WTC11 (cell line): ENCODE data around the gene GCAT.

Experiments
- CBFB ChIP-seq: sonication (generic); formaldehyde crosslinking; IDR thresholded peaks from 2 replicates; pipeline ENCODE4 v1.8.1; 2022; ENCODE audit warnings: mild to moderate bottlenecking, low read depth, missing genetic modification reagents
- CREB1 ChIP-seq: sonication (generic); formaldehyde crosslinking; IDR thresholded peaks from 2 replicates; pipeline ENCODE4 v1.8.0; 2023; ENCODE audit warnings: mild to moderate bottlenecking, missing genetic modification reagents
- CTCF ChIP-seq: fragments of 200-600 bp; IDR thresholded peaks from 2 replicates; pipeline ENCODE4 v1.8.0; 2022; ENCODE audit warnings: antibody characterized with exemption
- GABPB1 ChIP-seq: sonication (generic); formaldehyde crosslinking; IDR thresholded peaks from 2 replicates; pipeline ENCODE4 v1.8.1; 2023; ENCODE audit warnings: mild to moderate bottlenecking, missing genetic modification reagents
- SP1 ChIP-seq: sonication (generic); formaldehyde crosslinking; conservative IDR thresholded peaks from 2 replicates; pipeline ENCODE4 v1.8.1; 2022; ENCODE audit warnings: missing genetic modification reagents
- USF2 ChIP-seq: sonication (generic); formaldehyde crosslinking; IDR thresholded peaks from 2 replicates; pipeline ENCODE4 v1.8.1; 2023; ENCODE audit warnings: mild to moderate bottlenecking, missing genetic modification reagents, moderate library complexity
- ZBTB43 ChIP-seq: sonication (generic); formaldehyde crosslinking; IDR thresholded peaks from 2 replicates; pipeline ENCODE4 v1.8.1; 2023; ENCODE audit warnings: mild to moderate bottlenecking, missing genetic modification reagents
- ZNF121 ChIP-seq: sonication (generic); formaldehyde crosslinking; IDR thresholded peaks from 2 replicates; pipeline ENCODE4 v1.8.0; 2023; ENCODE audit warnings: missing genetic modification reagents
- TF ChIP-seq, protein P1 (sequence below): sonication (generic); formaldehyde crosslinking; IDR thresholded peaks from 2 replicates; pipeline ENCODE4 v1.8.1; 2023; ENCODE audit warnings: mild to moderate bottlenecking, moderate library complexity, missing genetic modification reagents

DNA sequence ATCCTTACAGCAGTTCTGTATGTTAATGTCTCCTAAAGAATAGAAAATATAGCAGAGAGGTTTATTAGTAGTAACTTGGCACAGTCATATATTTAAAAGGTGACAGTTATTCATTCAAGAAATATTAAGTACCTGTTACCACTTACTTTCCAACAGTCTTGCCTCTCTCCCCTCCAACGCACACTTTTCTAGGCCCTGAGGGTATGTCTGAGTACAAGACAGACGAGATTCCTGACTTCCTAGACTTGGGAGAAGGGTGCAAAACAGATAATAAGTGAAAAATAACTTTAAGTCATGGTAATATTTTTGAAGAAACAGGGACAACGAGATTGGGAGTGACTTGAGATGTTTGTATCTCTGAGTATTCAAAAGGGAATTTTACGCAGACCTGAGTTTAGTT, 43.1 kb downstream of the GCAT start:
- TF ChIP-seq, protein P1, sequence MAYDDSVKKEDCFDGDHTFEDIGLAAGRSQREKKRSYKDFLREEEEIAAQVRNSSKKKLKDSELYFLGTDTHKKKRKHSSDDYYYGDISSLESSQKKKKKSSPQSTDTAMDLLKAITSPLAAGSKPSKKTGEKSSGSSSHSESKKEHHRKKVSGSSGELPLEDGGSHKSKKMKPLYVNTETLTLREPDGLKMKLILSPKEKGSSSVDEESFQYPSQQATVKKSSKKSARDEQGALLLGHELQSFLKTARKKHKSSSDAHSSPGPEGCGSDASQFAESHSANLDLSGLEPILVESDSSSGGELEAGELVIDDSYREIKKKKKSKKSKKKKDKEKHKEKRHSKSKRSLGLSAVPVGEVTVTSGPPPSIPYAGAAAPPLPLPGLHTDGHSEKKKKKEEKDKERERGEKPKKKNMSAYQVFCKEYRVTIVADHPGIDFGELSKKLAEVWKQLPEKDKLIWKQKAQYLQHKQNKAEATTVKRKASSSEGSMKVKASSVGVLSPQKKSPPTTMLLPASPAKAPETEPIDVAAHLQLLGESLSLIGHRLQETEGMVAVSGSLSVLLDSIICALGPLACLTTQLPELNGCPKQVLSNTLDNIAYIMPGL (CRISPR knock-in tag), result no peak
- TF ChIP-seq ZNF121, result no peak
- TF ChIP-seq CTCF, result no peak
- TF ChIP-seq CBFB (CRISPR knock-in tag), result no peak
- no peak for TF ChIP-seq GABPB1
- TF ChIP-seq SP1 (CRISPR knock-in tag), result no peak
- TF ChIP-seq ZBTB43 (CRISPR knock-in tag), result no peak
- TF ChIP-seq USF2, result no peak
- TF ChIP-seq CREB1 (CRISPR knock-in tag), result no peak
